ENCODE data around the gene PLEKHH3.

GRCh38 chr17:42700586-42701289 is 23.9 kb upstream of the PLEKHH3 start:
- TF ChIP-seq SUZ12 (IDR thresholded peaks at IDR 0.05; ENCODE audit: extremely low read depth, insufficient read depth, insufficient read length), result no peak
- no peak for TF ChIP-seq YY1 (IDR thresholded peaks at IDR 0.05; ENCODE audit: insufficient read depth, insufficient read length)
- TF ChIP-seq ZNF274 (IDR thresholded peaks at IDR 0.05; ENCODE audit: low read depth, low read length), result no peak
